ENCODE data around the gene PRPF40B.

GRCh38 chr12:49664167-49664566 lies 40.8 kb downstream of the PRPF40B start:
- no peak for TF ChIP-seq POLR2A (IDR thresholded peaks at IDR 0.05)
- TF ChIP-seq, protein P1, sequence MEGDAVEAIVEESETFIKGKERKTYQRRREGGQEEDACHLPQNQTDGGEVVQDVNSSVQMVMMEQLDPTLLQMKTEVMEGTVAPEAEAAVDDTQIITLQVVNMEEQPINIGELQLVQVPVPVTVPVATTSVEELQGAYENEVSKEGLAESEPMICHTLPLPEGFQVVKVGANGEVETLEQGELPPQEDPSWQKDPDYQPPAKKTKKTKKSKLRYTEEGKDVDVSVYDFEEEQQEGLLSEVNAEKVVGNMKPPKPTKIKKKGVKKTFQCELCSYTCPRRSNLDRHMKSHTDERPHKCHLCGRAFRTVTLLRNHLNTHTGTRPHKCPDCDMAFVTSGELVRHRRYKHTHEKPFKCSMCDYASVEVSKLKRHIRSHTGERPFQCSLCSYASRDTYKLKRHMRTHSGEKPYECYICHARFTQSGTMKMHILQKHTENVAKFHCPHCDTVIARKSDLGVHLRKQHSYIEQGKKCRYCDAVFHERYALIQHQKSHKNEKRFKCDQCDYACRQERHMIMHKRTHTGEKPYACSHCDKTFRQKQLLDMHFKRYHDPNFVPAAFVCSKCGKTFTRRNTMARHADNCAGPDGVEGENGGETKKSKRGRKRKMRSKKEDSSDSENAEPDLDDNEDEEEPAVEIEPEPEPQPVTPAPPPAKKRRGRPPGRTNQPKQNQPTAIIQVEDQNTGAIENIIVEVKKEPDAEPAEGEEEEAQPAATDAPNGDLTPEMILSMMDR (IDR thresholded peaks at IDR 0.05), result no peak

All from lower leg skin (tissue), 3 donors.